NCI-H524 treated with DMSO at 0.1 percent for 48 hours (cell line): Measurements from ENCODE around the gene GDPD2.
A peak's percentile ranks its signal among the peaks of the same experiment; 100 is the strongest.
"Not testable (repeated sequence)": the region's sequence is repeated elsewhere in the genome, so short reads cannot be mapped to it uniquely, and the experiment has no call there.

Experiments used
- DNase-seq: peaks from one replicate; lab custom pipeline; 2025; lab: John Stamatoyannopoulos, UW

The GDPD2 gene

GRCh38 chrX:70422851-70423341 lies at the start of gene GDPD2:
Gene GDPD2, plus strand, starts transcription at chrX:70423314. Its CDS starts 1,671 bp downstream, at chrX:70424985.
- no peak for DNase-seq

- DNase-seq: no peak
Measured at GRCh38 chrX:70386235-70386634, 36.9 kb upstream of the GDPD2 start.

DNA sequence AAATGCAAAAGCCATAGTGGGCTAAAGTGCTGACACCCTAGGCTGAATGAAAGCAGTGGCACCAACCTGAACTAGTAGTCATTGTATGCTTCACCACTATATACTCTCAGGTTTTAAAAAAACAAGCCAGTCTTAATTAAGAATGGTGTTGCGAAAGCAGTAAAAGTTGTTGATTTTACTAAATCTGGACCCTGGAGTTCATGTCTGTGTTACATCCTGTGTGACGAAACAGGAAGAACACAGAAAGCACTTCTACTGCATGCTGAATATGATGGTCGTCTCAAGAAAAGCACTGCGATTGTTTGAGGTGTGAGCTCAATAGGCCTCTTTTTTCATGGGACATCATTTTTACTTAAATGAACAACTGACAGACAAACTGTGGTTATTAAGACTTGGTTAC lies 24.2 kb upstream of the GDPD2 start:
- no peak for DNase-seq

- DNase-seq: not testable (repeated sequence)
Measured at GRCh38 chrX:70400181-70400580, 22.9 kb upstream of the GDPD2 start.

GRCh38 chrX:70402721-70403120 lies 20.4 kb upstream of the GDPD2 start:
- no peak for DNase-seq

DNA sequence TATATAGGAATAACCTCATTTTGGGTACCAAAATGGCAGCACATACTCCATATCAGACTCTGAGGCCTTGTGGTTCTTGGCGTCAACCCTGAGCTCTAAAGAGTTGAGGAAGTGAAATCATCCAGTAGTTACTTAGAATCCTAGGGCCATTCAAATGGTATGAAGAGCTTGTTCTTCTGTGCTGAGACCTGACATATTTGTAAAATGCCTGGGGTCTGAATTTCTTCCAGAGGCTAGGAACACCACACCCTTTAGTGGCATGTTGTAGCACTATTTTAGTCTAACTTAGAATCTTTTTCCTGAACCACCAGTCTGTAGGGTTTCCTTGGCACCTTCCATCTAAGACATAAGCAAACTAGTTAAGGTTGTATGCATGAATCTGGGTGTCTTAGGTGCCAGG lies 18.1 kb upstream of the GDPD2 start:
- DNase-seq: no peak

GRCh38 chrX:70410921-70411320 lies 12.2 kb upstream of the GDPD2 start:
- no peak for DNase-seq

DNA sequence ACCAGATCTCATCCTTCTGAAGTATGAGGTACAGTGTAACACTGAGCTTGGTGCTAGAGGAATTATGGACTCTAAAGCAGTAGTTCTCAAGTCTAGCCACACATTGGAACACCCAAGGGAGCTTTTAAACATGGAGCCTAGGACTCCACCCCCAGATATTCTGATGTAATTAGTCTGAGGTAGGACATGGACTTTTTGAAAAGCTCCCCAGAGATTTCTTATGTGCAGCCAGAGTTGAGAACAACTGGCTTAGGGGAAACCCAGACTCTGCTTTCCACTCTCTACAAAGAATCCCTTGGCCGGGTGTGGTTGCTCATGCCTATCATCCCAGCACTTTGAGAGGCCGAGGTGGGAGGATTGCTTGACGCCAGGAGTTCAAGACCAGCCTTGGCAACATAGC lies 11.6 kb upstream of the GDPD2 start:
- no peak for DNase-seq

- no peak for DNase-seq
Measured at GRCh38 chrX:70421618-70422017, 1.5 kb upstream of the GDPD2 start.

- no peak for DNase-seq
Measured at GRCh38 chrX:70423936-70424675, 992 bp downstream of the GDPD2 start.

DNA sequence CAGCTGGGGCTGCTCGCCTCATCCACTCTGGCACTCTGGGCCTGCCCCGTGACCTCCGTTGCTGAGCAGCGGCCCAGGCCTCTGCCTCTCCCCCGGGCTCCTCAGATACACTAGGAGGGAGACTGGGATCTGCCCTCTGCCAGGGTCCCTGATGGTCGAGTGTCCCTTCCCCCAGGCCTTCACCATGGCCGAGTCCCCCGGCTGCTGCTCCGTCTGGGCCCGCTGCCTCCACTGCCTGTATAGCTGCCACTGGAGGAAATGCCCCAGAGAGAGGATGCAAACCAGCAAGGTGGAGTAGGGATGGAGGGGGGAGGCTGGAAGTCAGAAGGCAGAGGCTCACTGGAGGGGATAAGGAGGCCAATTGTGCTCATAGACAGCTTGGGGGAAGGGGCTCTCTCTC lies 1.7 kb downstream of the GDPD2 start:
- no peak for DNase-seq

DNA sequence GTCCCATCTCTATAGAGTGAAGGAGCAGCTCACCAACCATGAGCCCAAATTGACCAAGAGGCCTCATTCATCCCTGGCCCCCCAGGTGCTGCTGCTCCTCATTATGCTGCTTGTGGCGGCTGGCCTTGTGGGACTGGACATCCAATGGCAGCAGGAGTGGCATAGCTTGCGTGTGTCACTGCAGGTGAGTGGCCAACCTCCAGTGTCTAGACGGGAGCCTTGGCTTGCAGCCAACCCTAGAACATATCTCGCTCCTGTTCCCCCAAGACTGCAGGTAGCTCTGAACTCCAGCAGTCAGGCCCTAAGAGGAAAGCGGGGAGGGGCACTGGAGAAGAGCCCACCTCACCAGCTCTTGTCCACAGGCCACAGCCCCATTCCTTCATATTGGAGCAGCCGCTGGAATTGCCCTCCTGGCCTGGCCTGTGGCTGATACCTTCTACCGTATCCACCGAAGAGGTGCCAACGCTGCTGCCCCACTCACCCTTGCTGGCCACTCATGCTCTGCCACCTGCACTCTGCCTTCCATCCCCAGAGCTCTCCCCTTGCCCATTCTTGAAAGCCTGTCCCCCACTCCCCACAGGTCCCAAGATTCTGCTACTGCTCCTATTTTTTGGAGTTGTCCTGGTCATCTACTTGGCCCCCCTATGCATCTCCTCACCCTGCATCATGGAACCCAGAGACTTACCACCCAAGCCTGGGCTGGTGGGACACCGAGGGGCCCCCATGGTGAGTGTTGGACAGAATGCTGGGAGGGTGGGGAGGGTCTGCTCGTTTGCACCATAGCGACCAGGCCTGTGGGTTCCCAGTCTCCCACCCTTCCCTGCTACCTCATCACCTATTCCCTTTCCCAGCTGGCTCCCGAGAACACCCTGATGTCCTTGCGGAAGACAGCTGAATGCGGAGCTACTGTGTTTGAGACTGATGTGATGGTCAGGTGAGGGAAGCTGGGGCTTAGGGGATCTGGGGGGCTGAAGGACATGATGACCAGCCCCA lies 3.5 kb downstream of the GDPD2 start:
- DNase-seq: no peak

- DNase-seq: no peak
Measured at GRCh38 chrX:70427365-70427764, 4.3 kb downstream of the GDPD2 start.

GRCh38 chrX:70429759-70430158 lies 6.6 kb downstream of the GDPD2 start:
- DNase-seq: no peak

- DNase-seq: no peak
Measured at GRCh38 chrX:70432936-70433847, 10.1 kb downstream of the GDPD2 start.

- peak; percentile 24 for DNase-seq
Measured at GRCh38 chrX:70433848-70434351, 10.8 kb downstream of the GDPD2 start.

DNA sequence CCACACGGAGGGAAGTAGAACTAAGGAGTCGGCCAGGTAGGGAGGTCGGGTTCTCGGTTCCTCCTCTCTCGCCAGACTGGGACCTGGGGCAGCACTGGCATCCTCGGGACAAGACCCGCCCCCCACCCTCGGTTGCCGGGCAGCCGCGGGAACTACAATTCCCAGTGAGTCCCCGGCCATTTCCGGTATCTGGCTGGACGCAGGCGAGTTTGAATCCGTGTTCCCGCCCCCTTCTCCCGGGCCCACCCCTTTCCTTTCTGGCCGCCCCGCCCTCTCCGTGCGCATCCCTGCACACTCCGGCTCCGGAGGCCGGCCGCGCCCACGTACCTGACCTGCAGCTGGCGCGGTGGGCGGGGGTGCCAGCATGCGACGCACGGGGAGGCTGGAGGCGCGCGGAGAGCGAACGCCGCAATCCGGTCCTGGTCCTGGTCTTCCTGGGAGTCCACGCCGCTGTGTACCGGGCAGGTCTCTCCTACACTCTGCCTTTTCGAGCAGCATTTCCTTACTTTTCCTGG lies 11.3 kb downstream of the GDPD2 start:
- peak; percentile 67 for DNase-seq

DNA sequence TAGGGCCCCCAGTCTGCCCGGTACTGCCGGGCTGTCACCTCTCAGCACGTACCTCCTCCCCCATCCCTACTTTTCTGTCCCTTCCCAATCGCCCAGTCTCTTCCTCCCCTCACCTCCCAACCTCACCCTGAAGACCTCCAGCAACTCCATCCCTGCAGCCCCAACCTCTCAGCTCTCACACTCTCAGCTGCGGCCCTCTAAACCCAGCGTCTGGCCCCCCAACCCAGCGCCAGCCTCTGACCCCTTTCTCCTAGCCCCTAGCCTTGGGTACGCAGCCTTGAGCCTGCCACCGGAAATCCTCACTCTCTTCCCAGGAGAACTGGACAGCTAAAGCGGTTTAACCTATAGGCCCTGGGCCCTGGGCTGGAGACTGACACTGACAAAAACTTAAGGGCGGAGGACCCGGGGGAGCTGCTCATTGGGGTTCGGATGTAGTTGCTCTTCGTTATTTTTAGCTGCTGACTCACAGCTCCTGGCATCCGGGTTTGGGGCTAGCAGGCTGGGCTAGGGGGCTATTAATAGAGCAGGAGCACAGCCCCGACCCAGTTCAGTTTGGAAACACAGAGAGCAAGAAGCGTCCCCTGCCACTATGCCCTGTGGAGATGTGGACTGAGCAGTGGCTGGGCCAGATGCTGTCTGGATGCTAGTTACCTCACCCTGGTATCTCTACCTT lies 11.9 kb downstream of the GDPD2 start:
- no peak for DNase-seq

- DNase-seq: peak; percentile 57
Measured at GRCh38 chrX:70436343-70436742, 13.2 kb downstream of the GDPD2 start.

DNA sequence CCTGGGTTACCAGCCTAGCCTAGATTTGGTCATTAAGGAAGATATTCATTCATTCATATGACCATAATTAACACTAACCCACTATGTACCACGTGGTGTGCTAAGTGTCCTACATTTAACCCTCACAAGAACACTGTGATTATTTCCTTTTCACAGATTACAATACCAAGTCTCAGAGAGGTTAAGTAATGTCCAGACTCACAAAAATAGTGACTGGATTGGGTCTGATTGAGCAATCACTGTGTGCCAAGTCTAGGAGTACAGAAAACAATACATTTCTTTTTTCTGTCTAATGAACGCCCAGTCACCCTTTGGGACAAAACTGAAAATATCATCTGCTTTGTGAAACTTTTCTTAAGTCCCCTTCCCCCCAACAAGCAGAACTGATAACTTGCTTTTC lies 13.9 kb downstream of the GDPD2 start:
- DNase-seq: no peak
